ENCODE measurements around the gene TOLLIP.
A peak's percentile ranks its signal among the peaks of the same experiment; 100 is the strongest.

The TOLLIP gene

GRCh38 chr11:1261241-1262071 is 48.0 kb downstream of the TOLLIP start:
- DNase-seq (ENCODE audit: low read depth) = no peak
- no peak for TF ChIP-seq CTCF (IDR thresholded peaks at IDR 0.05; ENCODE audit: insufficient read depth, low read depth, low read length, missing control alignments)
- peak overlapping the region; percentile 64; the same call in 1 of the 2 replicates for H3K4me3 ChIP-seq (ENCODE audit: low read depth, low read length)

GRCh38 chr11:1260620-1261019 is 48.8 kb downstream of the TOLLIP start:
- TF ChIP-seq CTCF (IDR thresholded peaks at IDR 0.05; ENCODE audit: insufficient read depth, low read depth, low read length, missing control alignments) = no peak
- no peak overlapping the region for H3K4me3 ChIP-seq (ENCODE audit: low read depth, low read length)
- no peak for DNase-seq (ENCODE audit: low read depth)

- no peak overlapping the region for H3K4me3 ChIP-seq (ENCODE audit: low read depth, low read length)
- DNase-seq (ENCODE audit: low read depth) = peak; percentile 39
- TF ChIP-seq CTCF (IDR thresholded peaks at IDR 0.05; ENCODE audit: insufficient read depth, low read depth, low read length, missing control alignments) = no peak
Observed at GRCh38 chr11:1260023-1260501, 49.4 kb downstream of the TOLLIP start.

GRCh38 chr11:1259561-1259960 is 49.9 kb downstream of the TOLLIP start:
- no peak overlapping the region for H3K4me3 ChIP-seq (ENCODE audit: low read depth, low read length)
- no peak for TF ChIP-seq CTCF (IDR thresholded peaks at IDR 0.05; ENCODE audit: insufficient read depth, low read depth, low read length, missing control alignments)
- DNase-seq (ENCODE audit: low read depth) = no peak

- DNase-seq (ENCODE audit: low read depth) = no peak
Observed at GRCh38 chr11:1259076-1259461, 50.4 kb downstream of the TOLLIP start.

GRCh38 chr11:1258401-1259075 is 50.9 kb downstream of the TOLLIP start:
- H3K4me3 ChIP-seq (ENCODE audit: low read depth, low read length) = no peak overlapping the region
- no peak for TF ChIP-seq CTCF (IDR thresholded peaks at IDR 0.05; ENCODE audit: insufficient read depth, low read depth, low read length, missing control alignments)
- no peak for DNase-seq (ENCODE audit: low read depth)

More at GRCh38 chr11:1259076-1259461, 50.4 kb downstream of the TOLLIP start:
- H3K4me3 ChIP-seq (ENCODE audit: low read depth, low read length) = no peak overlapping the region
- no peak for TF ChIP-seq CTCF (IDR thresholded peaks at IDR 0.05; ENCODE audit: insufficient read depth, low read depth, low read length, missing control alignments)
